MCF 10A (cell line): Measurements from ENCODE around the gene HYAL1. TPM values are rescaled to one million over a fixed set of nuclear protein-coding genes. Genes with fewer than 3 reads are reported as not detected.

ENCODE experiments used
- BruUV-seq: library from RNA; stranded (reverse); fragments of 400-500 nt; replicated peaks from 2 replicates; lab custom pipeline; 2021; lab: Mats Ljungman, UMichigan
- CTCF ChIA-PET: fragments of 300-600 bp; sonication (Branson Sonifier 250); formaldehyde crosslinking; extraction: SDS; loops from one replicate; lab custom pipeline; 2021; ENCODE audit warnings: antibody characterized with exemption, inconsistent platforms; lab: Yijun Ruan, JAX
- POLR2A ChIA-PET: fragments of 300-600, 350-650 bp; sonication (Branson Sonifier 250); formaldehyde crosslinking; extraction: SDS; loops from one replicate; lab custom pipeline; 2020; ENCODE audit warnings: antibody characterized with exemption, inconsistent platforms; lab: Yijun Ruan, JAX
- DNase-seq: peaks from one replicate; pipeline ENCODE4 v3.0.0-alpha.2; 2018; ENCODE audit not compliant: unreplicated experiment
- H3K27ac Mint-ChIP-seq: one replicate; pipeline ENCODE4 v1.8.0; 2022; ENCODE audit warnings: mild to moderate bottlenecking, low read depth, mixed read lengths; ENCODE audit not compliant: unreplicated experiment
- H3K27me3 Mint-ChIP-seq: one replicate; pipeline ENCODE4 v1.8.0; 2022; ENCODE audit warnings: mixed read lengths; ENCODE audit not compliant: insufficient read depth, unreplicated experiment
- H3K36me3 Mint-ChIP-seq: one replicate; pipeline ENCODE4 v1.8.0; 2022; ENCODE audit warnings: mild to moderate bottlenecking, moderate library complexity, mixed read lengths; ENCODE audit not compliant: insufficient read depth, unreplicated experiment
- H3K4me1 Mint-ChIP-seq: one replicate; pipeline ENCODE4 v1.8.0; 2022; ENCODE audit warnings: mixed read lengths; ENCODE audit not compliant: insufficient read depth, unreplicated experiment
- H3K4me3 Mint-ChIP-seq: one replicate; pipeline ENCODE4 v1.8.0; 2022; ENCODE audit warnings: mild to moderate bottlenecking, moderate library complexity, mixed read lengths; ENCODE audit not compliant: unreplicated experiment
- H3K9me3 Mint-ChIP-seq: one replicate; pipeline ENCODE4 v1.8.0; 2022; ENCODE audit warnings: mixed read lengths; ENCODE audit not compliant: unreplicated experiment
- intact Hi-C: fragments of 100-400 bp; cut with micrococcal nuclease; formaldehyde crosslinking; loops from 2 replicates; pipeline ENCODE4 v1.14.1; 2022
- total RNA-seq: library from RNA; stranded (reverse); gene quantifications from 2 replicates; pipeline ENCODE4 v1.2.3, GENCODE V29; 2022
- TF ChIP-seq, protein P1 (sequence below): fragments of 200-600 bp; IDR thresholded peaks from one replicate; pipeline ENCODE4 v1.8.0; 2022; ENCODE audit warnings: antibody characterized with exemption, mild to moderate bottlenecking; ENCODE audit not compliant: unreplicated experiment

Gene HYAL1
- total RNA-seq, 1 experiment from 2014 or later, result 0.70 TPM

DNA sequence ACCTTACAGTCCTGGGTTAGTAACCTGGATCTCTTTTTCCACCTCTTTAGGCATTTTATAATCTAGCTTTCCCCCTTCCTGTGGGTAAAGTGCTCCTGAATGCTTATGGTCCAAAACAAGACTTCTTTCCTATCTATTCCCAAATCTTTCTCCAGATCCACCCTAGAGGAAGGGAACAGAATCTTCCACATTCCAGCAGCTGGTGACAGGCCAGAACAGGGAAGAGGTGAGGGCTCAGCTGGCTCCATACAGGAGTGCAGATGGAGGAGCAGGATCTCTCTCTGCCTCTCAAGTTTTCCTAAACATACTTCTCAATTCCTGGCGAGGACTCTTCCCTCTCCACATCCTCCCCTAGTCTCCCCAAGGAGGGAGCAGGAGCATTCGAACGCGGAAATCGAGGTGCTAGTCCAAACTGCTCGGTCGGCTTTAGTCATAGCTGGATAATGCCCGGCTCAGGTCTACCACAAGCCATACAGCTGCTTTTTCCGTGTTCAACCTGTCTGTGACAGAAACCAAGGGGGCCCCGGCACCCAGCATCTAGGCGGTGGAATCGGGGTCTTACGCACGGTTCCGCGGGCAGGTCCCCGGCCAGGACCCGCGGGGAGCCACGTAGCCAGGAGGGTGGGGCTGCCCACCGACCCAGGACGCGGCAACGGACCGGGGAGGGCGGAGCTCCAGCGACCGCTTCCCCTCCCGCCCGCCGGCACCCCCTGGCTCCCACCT is 33.2 kb upstream of the HYAL1 start:
- H3K36me3 Mint-ChIP-seq, result peaks cover 37% of the 10 kb centered on the region
- TSS peak; percentile 64 for BruUV-seq

DNA sequence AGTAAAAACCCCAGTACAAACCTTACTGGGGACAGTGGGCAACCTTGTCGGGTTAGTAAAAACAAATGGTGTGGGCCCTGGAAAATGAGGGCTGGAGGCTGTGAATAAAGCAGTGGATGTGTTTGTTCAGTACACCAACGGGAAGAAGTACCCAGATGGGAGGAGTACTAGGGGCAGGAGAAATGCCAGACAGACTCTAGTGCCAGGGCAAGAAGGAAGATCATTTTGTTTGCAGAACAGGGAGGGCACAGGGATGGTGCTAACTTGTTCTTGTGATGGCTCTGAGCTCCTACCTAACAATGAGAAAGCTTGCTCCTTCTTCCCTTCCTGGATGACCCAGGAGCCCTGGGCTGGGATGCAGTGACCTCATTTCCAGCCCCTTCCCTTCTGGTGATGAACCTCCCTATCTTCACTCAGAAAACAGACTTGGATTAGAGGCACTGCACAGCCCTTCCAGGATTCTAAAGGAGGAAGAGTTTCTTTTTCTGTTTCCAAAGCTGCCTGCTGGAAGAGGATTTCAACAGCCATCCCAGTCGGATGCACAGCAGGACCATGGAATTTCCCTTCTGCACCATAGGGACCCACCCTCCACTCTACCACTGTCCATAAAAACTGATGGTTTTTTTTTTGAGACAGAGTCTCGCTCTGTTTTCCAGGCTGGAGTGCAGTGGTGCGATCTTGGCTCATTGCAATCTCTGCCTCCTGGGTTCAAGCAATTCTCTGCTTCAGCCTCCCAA is 31.1 kb upstream of the HYAL1 start:
- Mint-ChIP-seq H3K27me3 (no peaks in the 10 kb centered on the region), H3K4me3 (peak overlapping the region; percentile 44), H3K9me3 (no peaks in the 10 kb centered on the region), H3K36me3 (peaks cover 43% of the 10 kb centered on the region), H3K27ac (no peak overlapping the region), H3K4me1 (peaks cover 22% of the 10 kb centered on the region)
- BruUV-seq, result no TSS peak
- ChIA-PET CTCF (interaction anchor here (1.0 to 1.7 kb wide), 2 partner anchors 11 to 13 kb away, joined by 4 to 5 read pairs; no protein-coding TSS in a partner anchor), POLR2A (interaction anchor here (0.6 to 4.9 kb wide), 7 partner anchors 8 to 42 kb away, joined by 3 to 79 read pairs (median 3); partner anchors contain the start of genes CYB561D2, IFRD2, NPRL2 and ZMYND10)
- TF ChIP-seq, protein P1, sequence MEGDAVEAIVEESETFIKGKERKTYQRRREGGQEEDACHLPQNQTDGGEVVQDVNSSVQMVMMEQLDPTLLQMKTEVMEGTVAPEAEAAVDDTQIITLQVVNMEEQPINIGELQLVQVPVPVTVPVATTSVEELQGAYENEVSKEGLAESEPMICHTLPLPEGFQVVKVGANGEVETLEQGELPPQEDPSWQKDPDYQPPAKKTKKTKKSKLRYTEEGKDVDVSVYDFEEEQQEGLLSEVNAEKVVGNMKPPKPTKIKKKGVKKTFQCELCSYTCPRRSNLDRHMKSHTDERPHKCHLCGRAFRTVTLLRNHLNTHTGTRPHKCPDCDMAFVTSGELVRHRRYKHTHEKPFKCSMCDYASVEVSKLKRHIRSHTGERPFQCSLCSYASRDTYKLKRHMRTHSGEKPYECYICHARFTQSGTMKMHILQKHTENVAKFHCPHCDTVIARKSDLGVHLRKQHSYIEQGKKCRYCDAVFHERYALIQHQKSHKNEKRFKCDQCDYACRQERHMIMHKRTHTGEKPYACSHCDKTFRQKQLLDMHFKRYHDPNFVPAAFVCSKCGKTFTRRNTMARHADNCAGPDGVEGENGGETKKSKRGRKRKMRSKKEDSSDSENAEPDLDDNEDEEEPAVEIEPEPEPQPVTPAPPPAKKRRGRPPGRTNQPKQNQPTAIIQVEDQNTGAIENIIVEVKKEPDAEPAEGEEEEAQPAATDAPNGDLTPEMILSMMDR, result no peak
- DNase-seq, result no peak
- intact Hi-C loops, result no loop called here

More for the DNA sequence above, 33.2 kb upstream of the HYAL1 start:
- Mint-ChIP-seq H3K4me3 (peak overlapping the region; percentile 85), H3K9me3 (no peaks in the 10 kb centered on the region), H3K27me3 (no peaks in the 10 kb centered on the region), H3K4me1 (peaks cover 22% of the 10 kb centered on the region), H3K27ac (peak overlapping the region; percentile 91)
- TF ChIP-seq, protein P1, result no peak
- ChIA-PET POLR2A (interaction anchor here (0.6 to 4.9 kb wide), 28 partner anchors 8 to 1616 kb away, joined by 3 to 79 read pairs (median 5); partner anchors contain the start of genes CYB561D2, DCAF1, GNAI2 and HYAL2), CTCF (interaction anchor here (0.6 to 4.6 kb wide), 15 partner anchors 8 to 1675 kb away, joined by 3 to 40 read pairs (median 4); partner anchors contain the start of genes CYB561D2, HEMK1, HYAL3 and IFRD2)
- DNase-seq, result no peak
- intact Hi-C loops, result no loop called here

DNA sequence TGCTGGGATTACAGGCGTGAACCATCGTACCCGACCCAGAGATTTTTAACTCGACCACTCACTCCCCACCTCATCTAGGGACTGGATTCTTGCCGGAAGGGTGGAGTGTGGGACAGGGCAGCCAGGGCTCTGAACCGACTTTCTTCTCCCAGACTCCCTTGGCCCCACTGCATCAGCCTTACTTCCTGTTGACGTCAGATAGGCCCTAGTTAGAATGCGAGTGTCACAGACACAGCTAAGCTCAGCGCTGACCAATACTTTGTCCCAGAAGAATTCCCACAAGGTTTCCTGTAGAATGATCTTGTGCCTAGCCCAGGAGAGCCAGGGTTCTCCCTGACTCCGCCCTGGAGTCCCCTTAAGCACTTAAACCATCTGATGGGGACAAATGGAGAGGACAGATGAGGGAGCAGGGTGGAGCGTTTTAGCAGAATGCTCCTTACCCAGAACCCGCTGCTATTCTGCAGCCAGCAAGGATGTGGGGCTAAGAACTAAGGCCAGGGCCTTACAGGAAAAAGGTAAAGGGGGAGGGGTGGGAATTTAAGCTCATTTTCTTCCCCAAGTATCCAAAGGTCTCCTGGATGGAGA is 30.5 kb upstream of the HYAL1 start:
- BruUV-seq, result no TSS peak
- H3K4me3 Mint-ChIP-seq, result peak overlapping the region; percentile 44
- no peak overlapping the region for H3K27ac Mint-ChIP-seq
- peaks cover 20% of the 10 kb centered on the region for H3K4me1 Mint-ChIP-seq
- no peak for DNase-seq
- no peaks in the 10 kb centered on the region for H3K27me3 Mint-ChIP-seq
- H3K9me3 Mint-ChIP-seq, result no peaks in the 10 kb centered on the region
- POLR2A ChIA-PET, result interaction anchor here (1.4 to 4.9 kb wide), 3 partner anchors 15 to 42 kb away, joined by 3 to 79 read pairs (median 6); partner anchors contain the start of genes CYB561D2, IFRD2 and NPRL2
- CTCF ChIA-PET, result interaction anchor here (1.0 to 1.7 kb wide), 3 partner anchors 10 to 15 kb away, joined by 3 to 5 read pairs (median 4); no protein-coding TSS in a partner anchor
- intact Hi-C loops, result no loop called here
- TF ChIP-seq, protein P1, result no peak
- H3K36me3 Mint-ChIP-seq, result peaks cover 50% of the 10 kb centered on the region
